Measurements from ENCODE around the gene MMGT1. TPM values are rescaled to one million over a fixed set of nuclear protein-coding genes. Genes with fewer than 3 reads are reported as not detected.
"Not testable (repeated sequence)": the region's sequence is repeated elsewhere in the genome, so short reads cannot be mapped to it uniquely, and the experiment has no call there.

Gene MMGT1
- total RNA-seq, 4 donors from 2014 or later, result 17.4 to 26.7 (median 23.3) TPM

DNA sequence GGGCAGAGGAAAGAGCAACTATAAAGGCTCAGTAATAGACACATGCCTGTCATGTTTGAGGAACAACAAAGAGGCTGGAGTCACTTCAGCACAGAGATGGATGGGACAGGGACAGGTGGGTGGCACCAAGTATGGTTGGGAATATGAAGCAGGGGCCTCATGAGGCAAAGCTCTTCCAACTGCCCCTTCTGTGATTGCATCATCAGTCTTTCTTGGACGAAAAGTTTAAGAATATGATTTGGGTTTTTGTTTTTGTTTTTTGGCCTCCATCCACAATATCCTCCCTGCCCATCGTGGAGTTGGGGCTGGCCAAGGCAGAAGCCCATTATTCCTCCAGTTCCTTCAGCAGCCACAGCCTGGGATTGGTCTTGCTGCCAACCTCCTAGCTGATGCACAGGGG is 45.9 kb downstream of the MMGT1 start:
- WGBS, result 38% methylated on average over 2 of the region's 2 CpGs
- Histone ChIP-seq H3K4me1 (no peaks in the 10 kb centered on the region), H3K4me3 (no peak overlapping the region), H3K9me3 (no peaks in the 10 kb centered on the region), H3K36me3 (no peaks in the 10 kb centered on the region), H3K27me3 (no peaks in the 10 kb centered on the region), H3K27ac (no peak overlapping the region)
- TF ChIP-seq POLR2AphosphoS5 (IDR thresholded peaks at IDR 0.05) (no peak), POLR2A (IDR thresholded peaks at IDR 0.05) (no peak), EP300 (IDR thresholded peaks at IDR 0.05) (no peak)
- TF ChIP-seq, protein P1, sequence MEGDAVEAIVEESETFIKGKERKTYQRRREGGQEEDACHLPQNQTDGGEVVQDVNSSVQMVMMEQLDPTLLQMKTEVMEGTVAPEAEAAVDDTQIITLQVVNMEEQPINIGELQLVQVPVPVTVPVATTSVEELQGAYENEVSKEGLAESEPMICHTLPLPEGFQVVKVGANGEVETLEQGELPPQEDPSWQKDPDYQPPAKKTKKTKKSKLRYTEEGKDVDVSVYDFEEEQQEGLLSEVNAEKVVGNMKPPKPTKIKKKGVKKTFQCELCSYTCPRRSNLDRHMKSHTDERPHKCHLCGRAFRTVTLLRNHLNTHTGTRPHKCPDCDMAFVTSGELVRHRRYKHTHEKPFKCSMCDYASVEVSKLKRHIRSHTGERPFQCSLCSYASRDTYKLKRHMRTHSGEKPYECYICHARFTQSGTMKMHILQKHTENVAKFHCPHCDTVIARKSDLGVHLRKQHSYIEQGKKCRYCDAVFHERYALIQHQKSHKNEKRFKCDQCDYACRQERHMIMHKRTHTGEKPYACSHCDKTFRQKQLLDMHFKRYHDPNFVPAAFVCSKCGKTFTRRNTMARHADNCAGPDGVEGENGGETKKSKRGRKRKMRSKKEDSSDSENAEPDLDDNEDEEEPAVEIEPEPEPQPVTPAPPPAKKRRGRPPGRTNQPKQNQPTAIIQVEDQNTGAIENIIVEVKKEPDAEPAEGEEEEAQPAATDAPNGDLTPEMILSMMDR (IDR thresholded peaks at IDR 0.05), result no peak
- DNase-seq (ENCODE audit: low spot score in 2 of 2), result no peak

DNA sequence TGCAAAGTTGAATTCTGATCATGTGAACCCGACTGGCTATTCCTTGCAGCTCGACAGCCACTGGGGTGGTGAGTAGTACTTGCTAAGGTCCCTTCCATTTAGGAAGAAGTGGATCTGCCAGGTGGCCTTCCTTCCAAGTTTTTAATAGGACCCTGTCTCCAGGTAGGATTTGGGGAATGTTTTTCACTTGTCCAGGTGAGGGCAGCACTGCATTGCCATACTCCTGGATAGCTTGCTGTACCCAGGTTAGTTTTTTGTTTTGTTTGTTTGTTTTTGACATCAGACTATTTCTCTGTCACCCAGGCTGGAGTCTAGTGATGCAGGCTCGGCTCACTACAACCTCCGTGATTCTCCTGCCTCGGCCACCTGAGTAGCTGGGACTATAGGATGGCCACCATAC is 50.4 kb downstream of the MMGT1 start:
- Histone ChIP-seq H3K27me3 (no peaks in the 10 kb centered on the region), H3K36me3 (no peaks in the 10 kb centered on the region), H3K9me3 (no peaks in the 10 kb centered on the region), H3K4me3 (no peak overlapping the region), H3K4me1 (no peaks in the 10 kb centered on the region), H3K27ac (no peak overlapping the region)
- TF ChIP-seq POLR2A (IDR thresholded peaks at IDR 0.05), result no peak
- DNase-seq (ENCODE audit: low spot score in 2 of 2), result no peak
- 48% methylated on average over 5 of the region's 5 CpGs for WGBS

GRCh38 chrX:135920516-135920915 is 53.3 kb downstream of the MMGT1 start:
- H3K27me3 ChIP-seq; DNase-seq (ENCODE audit: low spot score in 2 of 2): not testable (repeated sequence)
- 27% methylated on average over 1 of the region's 1 CpG for WGBS

GRCh38 chrX:135914404-135914803 is 59.4 kb downstream of the MMGT1 start:
- Histone ChIP-seq H3K4me1 (no peaks in the 10 kb centered on the region), H3K27me3 (no peaks in the 10 kb centered on the region), H3K27ac (no peak overlapping the region), H3K4me3 (no peak overlapping the region), H3K9me3 (no peaks in the 10 kb centered on the region), H3K36me3 (no peaks in the 10 kb centered on the region)
- no peak for TF ChIP-seq EP300 (IDR thresholded peaks at IDR 0.05)
- no peak for TF ChIP-seq POLR2AphosphoS5 (IDR thresholded peaks at IDR 0.05)
- no peak for TF ChIP-seq POLR2A (IDR thresholded peaks at IDR 0.05)
- TF ChIP-seq, protein P1 (IDR thresholded peaks at IDR 0.05), result no peak
- DNase-seq (ENCODE audit: low spot score in 2 of 2), result no peak
- WGBS, result 77% methylated on average over 5 of the region's 5 CpGs

More at GRCh38 chrX:135920516-135920915, 53.3 kb downstream of the MMGT1 start:
- H3K36me3 ChIP-seq, H3K9me3 ChIP-seq, H3K4me1 ChIP-seq, H3K4me3 ChIP-seq, H3K27ac ChIP-seq: not testable (repeated sequence)

Other genes starting within 250 kb of the MMGT1 start
- not detected for gene CT45A3, start 205.8 kb downstream of the MMGT1 start, total RNA-seq
- not detected for gene CT45A5, start 188.5 kb downstream of the MMGT1 start, total RNA-seq
- not detected for gene CT45A6, start 171.2 kb downstream of the MMGT1 start, total RNA-seq
- gene CT45A2, start 154.0 kb downstream of the MMGT1 start, total RNA-seq, result not detected
- not detected for gene CT45A7, start 136.7 kb downstream of the MMGT1 start, total RNA-seq
- not detected for gene CT45A8, start 119.5 kb downstream of the MMGT1 start, total RNA-seq
- not detected for gene CT45A9, start 102.2 kb downstream of the MMGT1 start, total RNA-seq
- gene CT45A10, start 80.5 kb downstream of the MMGT1 start, total RNA-seq, result not detected
- gene SAGE1, start 80.3 kb downstream of the MMGT1 start, total RNA-seq, result not detected
- gene SLC9A6, start 11.4 kb upstream of the MMGT1 start, total RNA-seq, result 10 to 100 TPM; 12.5 to 17.1 (median 15.3) TPM
- 100 to 1,000 TPM in 2 of 4 donors, 10 to 100 TPM in 2; 64.1 to 225 (median 86.5) TPM for gene FHL1, start 173.5 kb upstream of the MMGT1 start, total RNA-seq

Measured in suprapubic skin (tissue), 4 donors.